GM12873 (cell line): ENCODE data around the gene KIF26B.

Experiments
- CTCF ChIP-seq: IDR thresholded peaks from 2 replicates; pipeline ENCODE4 v1.5.1; 2012; ENCODE audit warnings: low read depth, mild to moderate bottlenecking, moderate library complexity, low read length, control low read depth; ENCODE audit not compliant: insufficient read depth; ENCODE audit errors: missing control alignments

KIF26B gene

GRCh38 chr1:245481261-245481660, 326.5 kb downstream of the KIF26B start:
- TF ChIP-seq CTCF: no peak

- TF ChIP-seq CTCF: no peak
Observed at GRCh38 chr1:245483247-245483646, 328.5 kb downstream of the KIF26B start.

- no peak for TF ChIP-seq CTCF
Observed at GRCh38 chr1:245484176-245484575, 329.4 kb downstream of the KIF26B start.

GRCh38 chr1:245485996-245486395, 331.2 kb downstream of the KIF26B start:
- TF ChIP-seq CTCF: no peak

GRCh38 chr1:245486775-245487470, 332.1 kb downstream of the KIF26B start:
- no peak for TF ChIP-seq CTCF

- no peak for TF ChIP-seq CTCF
Observed at GRCh38 chr1:245488346-245489129, 333.8 kb downstream of the KIF26B start.

- TF ChIP-seq CTCF: no peak
Observed at GRCh38 chr1:245489838-245490237, 335.1 kb downstream of the KIF26B start.
